ENCODE results near the gene AHCYL1. TPM values are rescaled to one million over a fixed set of nuclear protein-coding genes. Genes with fewer than 3 reads are reported as not detected.
"Not testable (repeated sequence)": the region's sequence is repeated elsewhere in the genome, so short reads cannot be mapped to it uniquely, and the experiment has no call there.

AHCYL1 gene
- total and polyA plus RNA-seq, 7 experiments from 2014 or later = 16.6 to 60.1 (median 41.3) TPM

- Histone ChIP-seq H3K36me3 (ENCODE audit: control insufficient read depth in 2 of 3, insufficient read depth in 3 of 3, low read length in 3 of 3) (no peaks in the 10 kb centered on the region), H3K4me3 (ENCODE audit: low read length) (no peak overlapping the region), H3K27ac (ENCODE audit: low read depth, low read length) (no peak overlapping the region), H3K9me3 (ENCODE audit: control insufficient read depth in 2 of 3, low read length in 3 of 3) (no peaks in the 10 kb centered on the region), H3K4me1 (ENCODE audit: control insufficient read depth in 2 of 2, insufficient read depth in 2 of 2, low read length in 2 of 2) (peaks cover 0 to 5% of the 10 kb centered on the region in 2 donors), H3K27me3 (ENCODE audit: control insufficient read depth in 2 of 2, insufficient read depth in 2 of 2, low read length in 2 of 2) (no peaks in the 10 kb centered on the region)
- peaks cover 5 to 17% (median 6%) of the 10 kb centered on the region in 7 donors for H3K4me1 Mint-ChIP-seq
- H3K4me3 Mint-ChIP-seq = no peak overlapping the region
- ChIA-PET POLR2A (no interaction called here), CTCF (no interaction called here)
- no peak for ATAC-seq
- no peak overlapping the region for H3K27ac Mint-ChIP-seq
- H3K27me3 Mint-ChIP-seq = peaks cover 0 to 12% (median 4%) of the 10 kb centered on the region in 5 donors
- H3K9me3 Mint-ChIP-seq = peaks cover 0 to 2% (median 0%) of the 10 kb centered on the region in 11 donors
- DNase-seq = no peak
- peaks cover 0 to 3% (median 0%) of the 10 kb centered on the region in 5 donors for H3K36me3 Mint-ChIP-seq
- intact Hi-C loops (cut with micrococcal nuclease) = no loop called here
Measured at GRCh38 chr1:109946511-109946910, 38.1 kb upstream of the AHCYL1 start.

- H3K4me1 Mint-ChIP-seq = peaks cover 5 to 13% (median 6%) of the 10 kb centered on the region in 7 donors
- Histone ChIP-seq H3K36me3 (ENCODE audit: control insufficient read depth in 2 of 3, insufficient read depth in 3 of 3, low read length in 3 of 3) (no peaks in the 10 kb centered on the region), H3K4me3 (ENCODE audit: low read length) (no peak overlapping the region), H3K9me3 (ENCODE audit: control insufficient read depth in 2 of 3, low read length in 3 of 3) (no peaks in the 10 kb centered on the region), H3K4me1 (ENCODE audit: control insufficient read depth in 2 of 2, insufficient read depth in 2 of 2, low read length in 2 of 2) (peaks cover 0 to 5% of the 10 kb centered on the region in 2 donors), H3K27ac (ENCODE audit: low read depth, low read length) (no peak overlapping the region), H3K27me3 (ENCODE audit: control insufficient read depth in 2 of 2, insufficient read depth in 2 of 2, low read length in 2 of 2) (no peaks in the 10 kb centered on the region)
- ATAC-seq = no peak
- no peak overlapping the region for H3K27ac Mint-ChIP-seq
- POLR2A ChIA-PET = no interaction called here
- intact Hi-C loops (cut with micrococcal nuclease) = no loop called here
- CTCF ChIA-PET = no interaction called here
- no peak overlapping the region for H3K4me3 Mint-ChIP-seq
- peaks cover 0 to 2% (median 0%) of the 10 kb centered on the region in 11 donors for H3K9me3 Mint-ChIP-seq
- DNase-seq = no peak
- peaks cover 0 to 12% (median 4%) of the 10 kb centered on the region in 5 donors for H3K27me3 Mint-ChIP-seq
- peaks cover 0 to 3% (median 0%) of the 10 kb centered on the region in 5 donors for H3K36me3 Mint-ChIP-seq
Measured at GRCh38 chr1:109947582-109948284, 36.8 kb upstream of the AHCYL1 start.

- Histone ChIP-seq H3K27me3 (ENCODE audit: control insufficient read depth in 2 of 2, insufficient read depth in 2 of 2, low read length in 2 of 2) (no peaks in the 10 kb centered on the region), H3K36me3 (ENCODE audit: control insufficient read depth in 2 of 3, insufficient read depth in 3 of 3, low read length in 3 of 3) (no peaks in the 10 kb centered on the region), H3K4me1 (ENCODE audit: control insufficient read depth in 2 of 2, insufficient read depth in 2 of 2, low read length in 2 of 2) (peaks cover 0 to 5% of the 10 kb centered on the region in 2 donors), H3K9me3 (ENCODE audit: control insufficient read depth in 2 of 3, low read length in 3 of 3) (no peaks in the 10 kb centered on the region), H3K27ac (ENCODE audit: low read depth, low read length) (no peak overlapping the region), H3K4me3 (ENCODE audit: low read length) (no peak overlapping the region)
- intact Hi-C loops (cut with micrococcal nuclease) = no loop called here
- Mint-ChIP-seq H3K4me3 (no peak overlapping the region), H3K4me1 (peaks cover 5 to 10% (median 6%) of the 10 kb centered on the region in 7 donors), H3K27ac (no peak overlapping the region), H3K9me3 (peaks cover 0 to 2% (median 0%) of the 10 kb centered on the region in 11 donors), H3K36me3 (peaks cover 0 to 3% (median 0%) of the 10 kb centered on the region in 5 donors), H3K27me3 (peaks cover 0 to 12% (median 4%) of the 10 kb centered on the region in 5 donors)
- POLR2A ChIA-PET = no interaction called here
- DNase-seq (no peak), ATAC-seq (no peak)
- CTCF ChIA-PET = interaction anchor here (1.1 kb wide), 1 partner anchor 171 kb away, joined by 3 read pairs; no protein-coding TSS in a partner anchor
Measured at GRCh38 chr1:109948285-109948630, 36.3 kb upstream of the AHCYL1 start.

- ATAC-seq (no peak), DNase-seq (no peak)
- H3K4me3 Mint-ChIP-seq = no peak overlapping the region
- Histone ChIP-seq H3K9me3 (ENCODE audit: control insufficient read depth in 2 of 3, low read length in 3 of 3) (no peaks in the 10 kb centered on the region), H3K4me3 (ENCODE audit: low read length) (no peak overlapping the region), H3K4me1 (ENCODE audit: control insufficient read depth in 2 of 2, insufficient read depth in 2 of 2, low read length in 2 of 2) (no peaks in the 10 kb centered on the region), H3K36me3 (ENCODE audit: control insufficient read depth in 2 of 3, insufficient read depth in 3 of 3, low read length in 3 of 3) (no peaks in the 10 kb centered on the region), H3K27me3 (ENCODE audit: control insufficient read depth in 2 of 2, insufficient read depth in 2 of 2, low read length in 2 of 2) (no peaks in the 10 kb centered on the region), H3K27ac (ENCODE audit: low read depth, low read length) (no peak overlapping the region)
- peak overlapping the region in 1 of 9 donors; percentile 29 for H3K27ac Mint-ChIP-seq
- H3K27me3 Mint-ChIP-seq = peaks cover 0 to 11% (median 4%) of the 10 kb centered on the region in 5 donors
- CTCF ChIA-PET = interaction anchor here (0.7 kb wide), 1 partner anchor 175 kb away, joined by 3 read pairs; no protein-coding TSS in a partner anchor
- peaks cover 0 to 1% (median 0%) of the 10 kb centered on the region in 11 donors for H3K9me3 Mint-ChIP-seq
- POLR2A ChIA-PET = no interaction called here
- peaks cover 0 to 3% (median 0%) of the 10 kb centered on the region in 5 donors for H3K36me3 Mint-ChIP-seq
- intact Hi-C loops (cut with micrococcal nuclease) = no loop called here
- peaks cover 0 to 6% (median 0%) of the 10 kb centered on the region in 7 donors for H3K4me1 Mint-ChIP-seq
Measured at GRCh38 chr1:109950038-109950437, 34.5 kb upstream of the AHCYL1 start.

GRCh38 chr1:109950509-109950908 lies 34.1 kb upstream of the AHCYL1 start:
- Mint-ChIP-seq H3K9me3 (no peaks in the 10 kb centered on the region), H3K4me3 (no peak overlapping the region), H3K36me3 (peaks cover 0 to 3% (median 0%) of the 10 kb centered on the region in 5 donors), H3K27ac (peak overlapping the region in 1 of 9 donors; percentile 29), H3K27me3 (peaks cover 0 to 11% (median 4%) of the 10 kb centered on the region in 5 donors), H3K4me1 (peaks cover 0 to 6% (median 0%) of the 10 kb centered on the region in 7 donors)
- POLR2A ChIA-PET = no interaction called here
- Histone ChIP-seq H3K27ac (ENCODE audit: low read depth, low read length) (no peak overlapping the region), H3K4me3 (ENCODE audit: low read length) (no peak overlapping the region), H3K27me3 (ENCODE audit: control insufficient read depth in 2 of 2, insufficient read depth in 2 of 2, low read length in 2 of 2) (no peaks in the 10 kb centered on the region), H3K9me3 (ENCODE audit: control insufficient read depth in 2 of 3, low read length in 3 of 3) (no peaks in the 10 kb centered on the region), H3K36me3 (ENCODE audit: control insufficient read depth in 2 of 3, insufficient read depth in 3 of 3, low read length in 3 of 3) (no peaks in the 10 kb centered on the region), H3K4me1 (ENCODE audit: control insufficient read depth in 2 of 2, insufficient read depth in 2 of 2, low read length in 2 of 2) (no peaks in the 10 kb centered on the region)
- CTCF ChIA-PET = no interaction called here
- ATAC-seq = no peak
- intact Hi-C loops (cut with micrococcal nuclease) = no loop called here
- no peak for DNase-seq

GRCh38 chr1:109951501-109951900 lies 33.1 kb upstream of the AHCYL1 start:
- H3K4me1 Mint-ChIP-seq; H3K4me3 ChIP-seq (ENCODE audit: low read length); H3K4me1 ChIP-seq (ENCODE audit: control insufficient read depth in 2 of 2, insufficient read depth in 2 of 2, low read length in 2 of 2); ATAC-seq; intact Hi-C loops (cut with micrococcal nuclease); CTCF ChIA-PET; H3K27me3 Mint-ChIP-seq; H3K9me3 ChIP-seq (ENCODE audit: control insufficient read depth in 2 of 3, low read length in 3 of 3); H3K27ac Mint-ChIP-seq; H3K4me3 Mint-ChIP-seq; H3K27me3 ChIP-seq (ENCODE audit: control insufficient read depth in 2 of 2, insufficient read depth in 2 of 2, low read length in 2 of 2); H3K27ac ChIP-seq (ENCODE audit: low read depth, low read length); H3K9me3 Mint-ChIP-seq; DNase-seq; POLR2A ChIA-PET; H3K36me3 ChIP-seq (ENCODE audit: control insufficient read depth in 2 of 3, insufficient read depth in 3 of 3, low read length in 3 of 3); H3K36me3 Mint-ChIP-seq: not testable (repeated sequence)

GRCh38 chr1:109954041-109954512 lies 30.5 kb upstream of the AHCYL1 start:
- DNase-seq (no peak), ATAC-seq (no peak)
- Mint-ChIP-seq H3K36me3 (no peaks in the 10 kb centered on the region), H3K4me1 (no peaks in the 10 kb centered on the region), H3K27ac (no peak overlapping the region), H3K27me3 (peaks cover 6 to 22% (median 10%) of the 10 kb centered on the region in 5 donors), H3K9me3 (no peaks in the 10 kb centered on the region), H3K4me3 (no peak overlapping the region)
- Histone ChIP-seq H3K27ac (ENCODE audit: low read depth, low read length) (no peak overlapping the region), H3K4me3 (ENCODE audit: low read length) (no peak overlapping the region), H3K27me3 (ENCODE audit: control insufficient read depth in 2 of 2, insufficient read depth in 2 of 2, low read length in 2 of 2) (no peaks in the 10 kb centered on the region), H3K4me1 (ENCODE audit: control insufficient read depth in 2 of 2, insufficient read depth in 2 of 2, low read length in 2 of 2) (no peaks in the 10 kb centered on the region), H3K9me3 (ENCODE audit: control insufficient read depth in 2 of 3, low read length in 3 of 3) (no peaks in the 10 kb centered on the region), H3K36me3 (ENCODE audit: control insufficient read depth in 2 of 3, insufficient read depth in 3 of 3, low read length in 3 of 3) (no peaks in the 10 kb centered on the region)
- ChIA-PET POLR2A (no interaction called here), CTCF (no interaction called here)
- intact Hi-C loops (cut with micrococcal nuclease) = no loop called here
